OCI-LY3 (cell line): ENCODE measurements around the gene HS2ST1.

ENCODE experiments used
- CTCF ChIP-seq: fragments of 200-600, 300-600 bp; sonication (generic); IDR thresholded peaks from 2 replicates; pipeline ENCODE4 v1.5.1; 2014; ENCODE audit warnings: antibody characterized with exemption, low read length, low read depth
- EZH2phosphoT487 ChIP-seq: fragments of 200-600 bp; shearing (Covaris generic); IDR thresholded peaks from 2 replicates; pipeline ENCODE4 v1.6.1; 2018; ENCODE audit warnings: antibody characterized with exemption, mixed run types, low read depth

GRCh38 chr1:87103074-87103473, 188.6 kb downstream of the HS2ST1 start:
- TF ChIP-seq CTCF (no peak), EZH2phosphoT487 (no peak)
